A673 (cell line): ENCODE measurements around the gene DTWD1.

Experiments
- CTCF ChIP-seq: fragments of 300-800, 200-600 bp; sonication (generic); conservative IDR thresholded peaks from 2 replicates; pipeline ENCODE4 v1.5.1; 2017; ENCODE audit warnings: low read depth, mild to moderate bottlenecking, antibody characterized with exemption, low read length, moderate library complexity, mixed read lengths
- EZH2 ChIP-seq: fragments of 200-600 bp; sonication (generic); IDR thresholded peaks from 2 replicates; pipeline ENCODE4 v1.6.1; 2017; ENCODE audit warnings: borderline replicate concordance, low read depth, mild to moderate bottlenecking, mixed read lengths, antibody characterized with exemption, low read length; ENCODE audit not compliant: poor library complexity, severe bottlenecking

- no peak for TF ChIP-seq CTCF
- TF ChIP-seq EZH2: no peak
Observed at GRCh38 chr15:49628379-49628778, 7.5 kb downstream of the DTWD1 start.
